OCI-LY7 (cell line): ENCODE measurements around the gene HSD11B1. TPM values are rescaled to one million over a fixed set of nuclear protein-coding genes. Genes with fewer than 3 reads are reported as not detected.

Source experiments
- BruUV-seq: library from RNA; stranded (reverse); fragments of 400-500 nt; replicated peaks from 2 replicates; lab custom pipeline; 2021; lab: Mats Ljungman, UMichigan
- CTCF ChIA-PET: fragments of 300-600 bp; sonication (Branson Sonifier 250); formaldehyde crosslinking; loops from one replicate; lab custom pipeline; 2022; ENCODE audit warnings: antibody characterized with exemption; ENCODE audit not compliant: unreplicated experiment; lab: Charles Lee
- POLR2A ChIA-PET: fragments of 300-600 bp; sonication (Branson Sonifier 250); formaldehyde crosslinking; loops from one replicate; lab custom pipeline; 2022; ENCODE audit warnings: antibody characterized with exemption; lab: Charles Lee
- DNase-seq: peaks from one replicate; pipeline ENCODE4 v3.0.0-alpha.2; 2015; ENCODE audit warnings: low spot score
- H2AFZ ChIP-seq: fragments of 200-600 bp; sonication (generic), shearing (Covaris generic); 2 replicates; pipeline ENCODE4 v1.6.1; 2014; ENCODE audit warnings: mild to moderate bottlenecking, antibody characterized with exemption, low read length, moderate library complexity
- H3K27ac ChIP-seq: fragments of 200-600 bp; sonication (generic); 2 replicates; pipeline ENCODE4 v1.5.1; 2014; ENCODE audit warnings: mixed run types, low read depth, mild to moderate bottlenecking, moderate library complexity, low read length, inconsistent platforms; ENCODE audit not compliant: poor library complexity, severe bottlenecking
- H3K36me3 ChIP-seq: fragments of 200-600 bp; sonication (generic); 2 replicates; pipeline ENCODE4 v1.6.1; 2014; ENCODE audit warnings: mild to moderate bottlenecking, antibody characterized with exemption, low read length, moderate library complexity, mixed read lengths; ENCODE audit not compliant: insufficient read depth
- H3K4me1 ChIP-seq: fragments of 200-600 bp; sonication (generic); 2 replicates; pipeline ENCODE4 v1.5.1; 2014; ENCODE audit warnings: mild to moderate bottlenecking, low read length; ENCODE audit not compliant: insufficient read depth, poor library complexity, severe bottlenecking
- H3K4me2 ChIP-seq: fragments of 200-600 bp; sonication (generic); 2 replicates; pipeline ENCODE4 v1.6.1; 2014; ENCODE audit warnings: mild to moderate bottlenecking, low read length
- H3K4me3 ChIP-seq: fragments of 200-600 bp; sonication (generic); 2 replicates; pipeline ENCODE4 v1.5.1; 2014; ENCODE audit warnings: mild to moderate bottlenecking, low read depth, low read length; ENCODE audit not compliant: poor library complexity, severe bottlenecking
- H3K79me2 ChIP-seq: fragments of 200-600 bp; sonication (generic); 2 replicates; pipeline ENCODE4 v1.6.1; 2016; ENCODE audit warnings: low read depth, mild to moderate bottlenecking, low read length, moderate library complexity, mixed read lengths; ENCODE audit not compliant: insufficient read depth
- H3K9me2 ChIP-seq: fragments of 200-600 bp; sonication (generic); 2 replicates; pipeline ENCODE4 v1.6.1; 2016; ENCODE audit warnings: mild to moderate bottlenecking, low read length, mixed read lengths; ENCODE audit not compliant: insufficient read depth
- H3K9me3 ChIP-seq: fragments of 200-600 bp; sonication (generic); 2 replicates; pipeline ENCODE4 v1.6.1; 2014; ENCODE audit warnings: mild to moderate bottlenecking, mixed run types, low read length, mixed read lengths
- H4K20me1 ChIP-seq: fragments of 200-600 bp; sonication (generic); 2 replicates; pipeline ENCODE4 v1.6.1; 2014; ENCODE audit warnings: mild to moderate bottlenecking, antibody characterized with exemption, low read length, moderate library complexity, mixed read lengths; ENCODE audit not compliant: insufficient read depth
- CTCF ChIP-seq: fragments of 200-600 bp; sonication (generic); conservative IDR thresholded peaks from 2 replicates; pipeline ENCODE4 v1.5.1; 2014; ENCODE audit warnings: mild to moderate bottlenecking, antibody characterized with exemption, low read length, moderate library complexity, mixed read lengths
- EZH2phosphoT487 ChIP-seq: fragments of 200-600 bp; sonication (generic); IDR thresholded peaks from 2 replicates; pipeline ENCODE4 v1.6.1; 2018; ENCODE audit warnings: low read depth, borderline replicate concordance, mild to moderate bottlenecking, mixed run types, antibody characterized with exemption, low read length, moderate library complexity, mixed read lengths
- intact Hi-C: fragments of 100-400 bp; cut with micrococcal nuclease; formaldehyde crosslinking; loops from one replicate; pipeline ENCODE4 v1.10.0; 2022; ENCODE audit not compliant: unreplicated experiment
- total RNA-seq, 2 experiments: library from RNA; depleted of rRNA in 1 of 2; stranded (reverse); fragments of >200 nt in 1 of 2; shearing (Covaris generic) in 1 of 2; gene quantifications; 2 replicates each; pipeline ENCODE4 v1.2.3, GENCODE V29; 2014 to 2022

Gene HSD11B1
- total RNA-seq, 2 experiments from 2014 or later: not detected

DNA sequence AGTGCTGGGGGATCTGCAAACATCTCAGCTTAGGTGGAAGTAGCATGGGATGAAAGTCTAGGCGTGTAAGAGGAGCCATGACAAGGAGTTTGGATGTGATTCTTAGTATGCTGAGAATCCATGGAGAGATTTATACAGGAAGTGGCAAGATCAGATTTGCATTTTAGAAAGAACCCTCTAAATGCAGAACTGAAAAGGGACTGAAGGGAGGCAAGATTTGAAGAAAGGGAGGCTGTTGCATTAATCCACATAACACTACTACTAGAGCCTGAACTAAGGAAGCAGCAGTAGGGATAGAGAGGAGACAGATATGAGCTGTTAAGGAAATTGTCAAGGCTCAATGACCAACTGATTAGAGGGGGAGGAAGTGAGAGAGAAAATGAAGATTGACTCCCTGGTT, 69.9 kb downstream of the HSD11B1 start:
- Histone ChIP-seq H3K4me3 (peak overlapping the region; percentile 20), H3K9me2 (no peaks in the 10 kb centered on the region), H3K4me2 (peak overlapping the region; percentile 68), H3K36me3 (peaks cover 43% of the 10 kb centered on the region), H3K4me1 (peaks cover 33% of the 10 kb centered on the region), H3K79me2 (no peaks in the 10 kb centered on the region), H4K20me1 (no peaks in the 10 kb centered on the region), H2AFZ (no peak overlapping the region), H3K9me3 (no peaks in the 10 kb centered on the region), H3K27ac (peak overlapping the region; percentile 40)
- ChIA-PET CTCF (no interaction called here), POLR2A (interaction anchor here (1.0 to 3.2 kb wide), 4 partner anchors 8 to 18 kb away, joined by 4 to 24 read pairs (median 10); partner anchors contain the start of genes C1orf74 and TRAF3IP3)
- peak; percentile 44 for DNase-seq
- TF ChIP-seq EZH2phosphoT487 (no peak), CTCF (no peak)
- intact Hi-C loops: no loop called here
- no TSS peak for BruUV-seq

GRCh38 chr1:209775678-209776077, 71.0 kb downstream of the HSD11B1 start:
- Histone ChIP-seq H4K20me1 (no peaks in the 10 kb centered on the region), H3K36me3 (peaks cover 52% of the 10 kb centered on the region), H2AFZ (no peak overlapping the region), H3K27ac (peak overlapping the region; percentile 40), H3K9me3 (no peaks in the 10 kb centered on the region), H3K4me3 (peak overlapping the region; percentile 20), H3K79me2 (no peaks in the 10 kb centered on the region), H3K9me2 (no peaks in the 10 kb centered on the region), H3K4me2 (peak overlapping the region; percentile 68), H3K4me1 (peaks cover 27% of the 10 kb centered on the region)
- BruUV-seq: no TSS peak
- ChIA-PET POLR2A (interaction anchor here (1.0 to 2.5 kb wide), 6 partner anchors 8 to 20 kb away, joined by 3 to 11 read pairs (median 4); partner anchors contain the start of genes C1orf74 and TRAF3IP3), CTCF (no interaction called here)
- TF ChIP-seq CTCF (no peak), EZH2phosphoT487 (no peak)
- intact Hi-C loops: no loop called here
- DNase-seq: peak; percentile 21

DNA sequence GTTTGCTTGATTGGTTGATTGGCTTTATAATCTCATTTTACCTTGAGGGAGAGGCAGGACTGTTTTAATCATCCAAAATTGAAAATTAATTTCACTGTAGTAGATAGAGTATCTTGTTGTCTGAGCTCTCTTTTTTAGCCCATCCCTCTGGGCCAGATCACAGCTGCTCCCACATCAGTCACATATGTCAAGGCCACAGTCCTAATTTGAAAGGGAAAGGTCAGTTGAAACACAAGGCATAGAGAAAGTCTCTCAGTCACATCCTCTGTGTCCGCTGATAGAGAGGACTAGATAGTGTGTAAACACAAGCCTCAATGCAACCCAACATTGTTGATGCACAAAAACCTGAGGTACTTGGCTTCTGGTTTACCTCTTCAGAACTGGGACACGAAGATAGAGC, 72.9 kb downstream of the HSD11B1 start:
- peaks cover 27% of the 10 kb centered on the region for H3K4me1 ChIP-seq
- TF ChIP-seq CTCF (no peak), EZH2phosphoT487 (no peak)
- intact Hi-C loops: no loop called here
- H3K27ac ChIP-seq: no peak overlapping the region
- H3K4me3 ChIP-seq: no peak overlapping the region
- no peak for DNase-seq
- H3K36me3 ChIP-seq: peaks cover 67% of the 10 kb centered on the region
- POLR2A ChIA-PET: no interaction called here
- H3K4me2 ChIP-seq: no peak overlapping the region
- no peaks in the 10 kb centered on the region for H3K79me2 ChIP-seq
- no peak overlapping the region for H2AFZ ChIP-seq
- no peaks in the 10 kb centered on the region for H3K9me2 ChIP-seq
- no TSS peak for BruUV-seq
- H3K9me3 ChIP-seq: no peaks in the 10 kb centered on the region
- H4K20me1 ChIP-seq: no peaks in the 10 kb centered on the region
- CTCF ChIA-PET: no interaction called here
